Stomach (tissue), 9 donors: ENCODE results near the gene ZNF586. TPM values are rescaled to one million over a fixed set of nuclear protein-coding genes. Genes with fewer than 3 reads are reported as not detected.
"Not testable (repeated sequence)": the region's sequence is repeated elsewhere in the genome, so short reads cannot be mapped to it uniquely, and the experiment has no call there.

Experiments
- DNase-seq, 2 donors: peaks; one replicate each; pipeline versions ENCODE4 v3.0.0 to v3.0.0-alpha.2; 2013 to 2019
- H3K27ac ChIP-seq, 5 donors: fragments of 200-600 bp in 4 of 5; sonication (generic) in 4 of 5; one replicate each; pipeline ENCODE4 v1.5.1; 2013 to 2019; ENCODE audit warnings: mild to moderate bottlenecking in 1 of 5, moderate library complexity in 1 of 5
- H3K27me3 ChIP-seq, 3 donors: fragments of 200-600 bp; sonication (generic); one replicate each; pipeline ENCODE4 v1.5.1; 2017 to 2019; ENCODE audit warnings: mixed run types in 1 of 3
- H3K36me3 ChIP-seq, 4 donors: fragments of 200-600 bp; sonication (generic); 1 replicate in 3 of 4; 2 replicates in 1 of 4; pipeline ENCODE4 v1.5.1; 2016 to 2019
- H3K4me1 ChIP-seq, 4 donors: fragments of 200-600 bp; sonication (generic); one replicate each; pipeline ENCODE4 v1.5.1; 2016 to 2019
- H3K4me3 ChIP-seq, 4 donors: fragments of 200-600 bp; sonication (generic) in 3 of 4; one replicate each; pipeline ENCODE4 v1.5.1; 2016 to 2019; ENCODE audit warnings: mild to moderate bottlenecking in 1 of 4
- H3K9me3 ChIP-seq, 4 donors: fragments of 200-600 bp; sonication (generic); one replicate each; pipeline ENCODE4 v1.5.1; 2016 to 2019
- CTCF ChIP-seq, 7 experiments: fragments of 450-650 bp in 4 of 7; fragments of 200-600 bp in 3 of 7; sonication (generic) in 3 of 7; IDR thresholded peaks; one replicate each; pipeline ENCODE4 v1.5.1; 2016 to 2019; ENCODE audit warnings: antibody characterized with exemption in 7 of 7, control low read depth in 2 of 7, mild to moderate bottlenecking in 1 of 7
- EP300 ChIP-seq: sonication (generic); formaldehyde crosslinking; IDR thresholded peaks from one replicate; pipeline ENCODE4 v1.6.1; 2017; ENCODE audit warnings: antibody characterized with exemption
- POLR2A ChIP-seq, 4 donors: fragments of 450-650 bp; IDR thresholded peaks; one replicate each; pipeline ENCODE4 v1.6.1; 2016; ENCODE audit warnings: antibody characterized with exemption in 4 of 4, control low read depth in 2 of 4, mild to moderate bottlenecking in 1 of 4, moderate library complexity in 1 of 4
- POLR2AphosphoS5 ChIP-seq, 3 donors: sonication (generic); formaldehyde crosslinking; IDR thresholded peaks; one replicate each; pipeline ENCODE4 v1.6.1; 2016; ENCODE audit warnings: antibody characterized with exemption in 3 of 3
- WGBS, 5 donors: extraction: QIAGEN DNeasy Blood & Tissue Kit in 3 of 5; methylation state at CpG; one replicate each; pipeline versions ENCODE4 v1.1.5 to v1.1.7; 2013 to 2018; 5-methylcytosine and 5-hydroxymethylcytosine counted together
- intact Hi-C: fragments of 100-400 bp; cut with DNase I; formaldehyde crosslinking; loops from one replicate; pipeline ENCODE4 v1.15.1; 2023; ENCODE audit warnings: low total_unique reads
- polyA plus RNA-seq, 3 donors: library from polyadenylated mRNA; stranded (reverse); fragments of 200-250 nt; gene quantifications; one replicate each; pipeline ENCODE4 v1.2.3, GENCODE V29; 2013
- total RNA-seq, 5 donors: library from RNA; depleted of rRNA; stranded (reverse); fragments of >200 nt; gene quantifications; one replicate each; pipeline versions ENCODE4 v1.1.0 to v1.2.3, GENCODE V29; 2014 to 2016
- donor health status: healthy with polysubstance abuse.
- donor health status: Bipolar disorder and iron deficiency.
- donor health status: healthy.

ZNF586 gene
- total and polyA plus RNA-seq, 8 donors = 5.5 to 46.4 (median 7.5) TPM; not detected in 1

DNA sequence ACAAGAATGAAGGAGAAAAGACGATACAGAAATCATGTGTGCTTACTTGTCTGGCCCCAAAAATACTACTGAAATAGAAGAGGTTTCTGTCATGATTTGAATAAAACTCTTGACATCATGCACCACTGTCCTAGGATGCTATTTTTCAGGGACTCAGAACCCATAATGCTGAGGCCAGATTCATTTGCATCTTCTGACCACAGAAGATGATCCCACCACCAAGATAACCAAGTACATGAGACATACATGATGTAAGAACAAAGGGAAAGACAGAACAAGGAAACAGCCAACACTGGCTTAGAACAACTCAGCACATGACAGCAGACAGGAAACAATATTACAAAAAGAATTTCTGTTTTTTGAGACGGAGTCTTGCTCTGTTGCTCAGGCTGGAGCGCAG, 42.8 kb downstream of the ZNF586 start:
- H3K9me3 ChIP-seq = no peaks in the 10 kb centered on the region
- DNase-seq = no peak
- WGBS, 5 donors = 65 to 88% (median 73%) methylated on average over 3 of the region's 3 CpGs
- peak overlapping the region; percentile 71 to 93 (median 82) for H3K4me3 ChIP-seq
- H3K36me3 ChIP-seq = peaks cover 24 to 52% (median 49%) of the 10 kb centered on the region in 4 donors
- H3K4me1 ChIP-seq = peaks cover 23 to 71% (median 51%) of the 10 kb centered on the region in 4 donors
- H3K27me3 ChIP-seq = no peaks in the 10 kb centered on the region
- TF ChIP-seq CTCF (IDR thresholded peaks at IDR 0.05) (no peak), POLR2AphosphoS5 (IDR thresholded peaks at IDR 0.05) (no peak), EP300 (no peak), POLR2A (IDR thresholded peaks at IDR 0.05) (no peak)
- intact Hi-C loops = no loop called here
- H3K27ac ChIP-seq = peak overlapping the region; percentile 42 to 93 (median 89)

DNA sequence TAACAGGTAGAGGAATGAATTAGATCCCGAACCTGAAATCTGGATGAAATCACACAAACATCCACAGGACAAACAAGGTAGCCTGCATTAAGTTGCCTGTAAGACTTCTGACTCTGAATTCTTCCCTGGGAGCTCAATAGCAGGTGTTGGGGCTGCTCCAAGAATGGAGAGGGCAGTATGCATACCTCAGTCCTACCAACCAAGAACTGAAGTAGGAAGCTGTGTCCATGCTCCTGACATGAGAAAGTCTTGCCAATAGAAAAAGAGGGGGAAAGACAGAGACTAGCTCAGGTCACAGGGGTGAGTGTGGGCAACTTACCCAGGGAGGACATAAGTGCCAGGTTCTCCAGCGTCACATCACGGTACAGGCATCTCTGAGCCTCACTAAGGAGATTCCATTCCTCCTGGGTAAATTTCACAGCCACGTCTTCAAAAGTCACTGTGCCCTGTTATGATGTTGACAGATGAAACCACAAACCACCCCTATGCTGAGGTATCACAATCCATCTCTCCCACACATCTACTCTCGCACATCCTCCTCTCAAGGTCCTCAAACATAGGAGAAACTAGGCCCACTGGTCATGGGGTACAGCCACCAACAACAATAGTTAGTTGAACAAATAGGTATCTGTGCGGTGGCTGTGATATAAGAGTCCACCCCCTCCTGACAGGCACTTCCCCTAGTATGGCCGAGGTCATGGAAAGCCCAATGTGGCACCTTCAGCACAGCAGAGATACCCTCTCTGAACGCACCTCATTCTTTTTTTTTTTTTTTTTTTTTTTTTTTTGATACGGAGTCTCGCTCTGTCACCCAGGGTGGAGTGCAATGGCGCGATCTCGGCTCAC, 43.7 kb downstream of the ZNF586 start:
- peak overlapping the region; percentile 71 to 93 (median 82) for H3K4me3 ChIP-seq

GRCh38 chr19:57813919-57814504, 44.5 kb downstream of the ZNF586 start:
- WGBS, 5 donors = 11 to 24% (median 18%) methylated on average over 13 of the region's 13 CpGs
- DNase-seq = peak in 1 of 2 donors; percentile 48

More for the DNA sequence above, 43.7 kb downstream of the ZNF586 start:
- Histone ChIP-seq H3K27ac (peak overlapping the region; percentile 82 to 93 (median 89)), H3K4me1 (peaks cover 23 to 61% (median 44%) of the 10 kb centered on the region in 4 donors), H3K36me3 (peaks cover 16 to 42% (median 39%) of the 10 kb centered on the region in 4 donors)
- H3K9me3 ChIP-seq, H3K27me3 ChIP-seq, intact Hi-C loops, DNase-seq: not testable (repeated sequence)
- 44 to 59% (median 49%) methylated on average over 9 to 13 of the region's 13 CpGs for WGBS, 5 donors

DNA sequence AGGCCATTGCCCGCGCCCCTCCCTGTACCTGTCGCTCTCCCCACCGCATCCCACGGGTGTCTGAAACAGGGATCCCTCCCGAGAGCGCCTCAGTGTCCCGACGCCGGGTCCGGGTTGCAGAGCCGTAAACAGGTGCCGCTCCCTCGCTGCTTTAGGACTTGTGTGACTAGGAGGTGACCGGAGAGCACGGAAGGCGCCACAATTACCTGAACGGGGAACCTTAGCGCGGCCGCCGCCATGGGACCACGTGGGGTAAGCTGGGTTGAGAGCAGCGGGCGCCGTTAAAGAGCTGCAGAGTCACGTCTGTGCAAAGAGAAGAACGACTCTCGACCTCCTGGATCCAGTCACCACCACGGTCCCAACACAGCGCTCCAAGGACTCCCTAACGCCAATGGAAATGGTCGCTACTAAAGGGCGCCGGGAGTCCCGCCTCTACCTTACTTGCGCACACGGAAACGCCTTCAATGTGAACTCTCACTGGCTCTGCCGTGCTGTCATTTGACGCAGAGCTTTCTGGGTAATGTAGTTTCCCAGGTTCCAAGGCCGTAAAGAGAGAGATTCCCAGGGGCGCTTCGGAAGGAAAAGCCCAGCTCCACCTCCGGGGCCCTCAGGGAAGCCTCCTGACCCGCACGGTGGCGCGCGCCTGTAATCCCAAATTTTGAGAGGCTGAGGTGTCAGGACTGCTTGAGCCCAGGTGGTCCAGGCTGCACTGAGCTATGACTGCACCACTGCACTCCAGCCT, 45.2 kb downstream of the ZNF586 start, which contains the start of gene ZNF552:
Gene ZNF552 (minus strand): TSS at position 409 of the 742 bp plus-strand sequence. CDS start 170 bp downstream, at position 239.
- no peaks in the 10 kb centered on the region for H3K27me3 ChIP-seq
- H3K4me1 ChIP-seq = peaks cover 22 to 60% (median 45%) of the 10 kb centered on the region in 4 donors
- H3K9me3 ChIP-seq = no peaks in the 10 kb centered on the region
- H3K36me3 ChIP-seq = peaks cover 13 to 29% (median 26%) of the 10 kb centered on the region in 4 donors
- H3K27ac ChIP-seq = peak within 1 kb of the TSS; percentile 87 to 96 (median 93)
- intact Hi-C loops = no loop called here
- H3K4me3 ChIP-seq = peak within 1 kb of the TSS; percentile 71 to 93 (median 82)
- TF ChIP-seq CTCF (IDR thresholded peaks at IDR 0.05) (no peak), EP300 (no peak), POLR2AphosphoS5 (IDR thresholded peaks at IDR 0.05) (peak; percentile 61 to 99 (median 97)), POLR2A (IDR thresholded peaks at IDR 0.05) (peak in 2 of 4 donors; percentile 64 to 95)
- peak; percentile 92 to 98 for DNase-seq
- WGBS, 5 donors = 0 to 1% (median 1%) methylated on average over 36 to 50 of the region's 50 CpGs

More at GRCh38 chr19:57813919-57814504, 44.5 kb downstream of the ZNF586 start:
- TF ChIP-seq EP300 (no peak), CTCF (IDR thresholded peaks at IDR 0.05) (no peak), POLR2A (IDR thresholded peaks at IDR 0.05) (no peak), POLR2AphosphoS5 (IDR thresholded peaks at IDR 0.05) (no peak)
- peak overlapping the region; percentile 87 to 96 (median 93) for H3K27ac ChIP-seq
- H3K27me3 ChIP-seq = no peaks in the 10 kb centered on the region
- intact Hi-C loops = no loop called here
- H3K9me3 ChIP-seq = no peaks in the 10 kb centered on the region
- peaks cover 23 to 63% (median 46%) of the 10 kb centered on the region in 4 donors for H3K4me1 ChIP-seq
- peak overlapping the region; percentile 71 to 93 (median 82) for H3K4me3 ChIP-seq
- peaks cover 16 to 36% (median 33%) of the 10 kb centered on the region in 4 donors for H3K36me3 ChIP-seq
